Measurements from ENCODE around the gene USP12.

GRCh38 chr13:27022571-27023311, 148.9 kb downstream of the USP12 start:
- TF ChIP-seq CTCF (IDR thresholded peaks at IDR 0.05) = no peak
- no peak for TF ChIP-seq EZH2 (IDR thresholded peaks at IDR 0.05)
